ENCODE results near the gene ZNF593OS.

ZNF593OS gene

DNA sequence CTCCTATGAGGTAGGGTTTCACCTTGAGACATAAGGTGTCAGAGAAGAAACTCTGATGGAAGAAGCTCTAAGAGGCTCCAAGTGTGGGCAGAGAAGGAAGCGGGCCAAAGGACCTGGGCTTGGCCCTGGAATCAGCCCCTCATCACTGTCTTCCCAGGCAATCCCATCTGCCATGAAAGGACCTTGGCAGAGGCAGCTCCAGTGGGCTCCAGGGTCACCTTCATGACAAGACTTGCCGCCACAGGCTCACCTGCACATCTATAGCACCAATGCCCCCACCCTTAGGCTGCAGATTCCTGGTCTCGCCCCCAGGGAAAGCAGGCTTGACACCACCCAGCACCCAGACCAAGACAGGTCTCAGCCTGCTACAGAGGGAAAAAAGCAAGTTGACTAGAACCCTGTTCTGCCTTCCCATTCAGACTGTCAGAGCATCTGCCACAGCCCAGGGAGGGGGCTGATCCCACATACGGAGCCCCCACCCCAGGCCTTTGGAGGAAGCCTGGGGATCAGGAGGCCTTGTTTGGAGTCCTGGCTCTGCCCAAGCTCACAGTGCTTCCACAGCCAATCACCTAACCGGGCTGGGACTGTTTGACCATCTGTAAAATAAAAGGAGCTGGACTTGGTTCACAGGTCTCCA lies 13.2 kb downstream of the ZNF593OS start:
- DNase-seq, result no peak

DNA sequence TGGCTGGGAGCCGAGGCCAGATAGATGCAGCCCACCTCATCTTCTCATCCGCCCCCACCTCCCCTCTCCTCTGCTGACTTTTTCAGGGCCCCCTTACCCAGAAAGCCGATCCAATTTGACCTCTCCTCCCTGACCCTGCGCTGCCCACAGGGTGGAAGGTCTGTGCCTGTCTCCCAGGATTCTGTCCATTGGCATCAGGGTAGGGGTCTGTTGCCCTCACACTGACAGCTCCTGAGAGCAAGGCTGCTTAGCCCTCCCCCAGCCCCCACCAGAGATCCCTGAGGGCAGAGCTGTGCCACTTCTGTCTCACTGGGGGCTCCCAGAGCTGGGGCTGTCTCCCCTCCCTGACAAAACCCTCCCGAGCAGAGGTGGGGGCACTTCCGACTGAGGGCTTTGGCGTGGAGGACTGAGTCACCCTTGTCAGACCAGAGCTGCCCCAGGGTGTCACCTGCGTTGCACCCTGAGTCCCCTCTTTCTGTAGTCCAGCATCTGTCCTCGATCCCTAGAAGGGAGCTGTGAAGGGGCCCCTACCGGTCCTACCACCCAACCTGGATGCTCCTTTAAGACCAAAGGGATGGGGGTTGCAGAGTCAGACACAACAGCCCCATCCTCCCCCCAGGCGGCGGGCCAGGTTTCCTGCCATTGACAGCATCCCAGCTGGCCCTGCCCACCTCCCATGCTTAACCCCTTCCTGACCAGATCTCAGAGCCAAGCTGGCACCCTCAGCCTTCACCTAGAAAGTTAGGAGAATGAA lies 15.2 kb downstream of the ZNF593OS start:
- DNase-seq, result no peak

DNA sequence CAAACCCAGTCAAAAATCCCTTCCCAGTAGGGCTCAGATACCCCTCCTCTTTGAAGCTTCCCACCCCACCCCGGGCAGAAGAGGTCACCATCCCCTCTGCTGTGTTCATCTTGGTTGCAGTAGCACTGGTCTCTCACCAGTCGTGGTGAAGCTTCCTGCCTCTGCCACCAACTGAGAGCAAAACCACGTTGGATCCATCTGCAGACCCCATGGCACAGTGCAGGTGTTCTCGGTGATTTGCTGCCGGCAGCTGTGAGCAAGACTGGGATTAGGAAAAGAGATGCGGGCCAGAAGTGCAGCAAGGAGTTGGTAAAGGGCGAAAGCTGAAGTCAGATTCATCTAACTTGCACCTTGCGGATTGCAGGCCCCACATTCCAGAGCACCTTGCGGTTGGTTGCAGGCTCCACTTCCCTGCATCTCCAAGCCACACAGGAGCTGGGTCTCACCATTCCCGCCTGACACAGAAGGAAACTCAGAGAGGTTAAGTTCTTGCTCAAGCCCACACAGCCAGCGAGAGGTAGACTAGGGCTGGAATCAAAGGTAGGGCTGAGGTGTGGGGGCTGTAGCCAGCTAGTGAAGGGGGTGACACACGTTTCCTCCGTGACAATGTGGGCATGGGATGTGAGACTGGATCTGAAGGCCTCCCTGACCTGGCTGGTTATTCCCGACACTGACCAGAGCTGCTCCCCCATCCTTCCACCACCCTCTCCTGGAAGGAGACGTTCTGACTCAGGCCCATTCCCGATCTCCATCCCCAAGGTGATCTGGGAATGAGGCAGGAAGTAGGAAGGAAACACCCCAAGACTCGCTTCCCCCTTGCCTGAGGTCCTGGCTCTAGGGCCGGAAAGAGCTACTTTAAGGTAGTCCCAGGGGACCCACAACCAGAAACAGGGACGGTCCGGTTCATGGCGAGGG lies 16.0 kb downstream of the ZNF593OS start:
- DNase-seq, result no peak

DNA sequence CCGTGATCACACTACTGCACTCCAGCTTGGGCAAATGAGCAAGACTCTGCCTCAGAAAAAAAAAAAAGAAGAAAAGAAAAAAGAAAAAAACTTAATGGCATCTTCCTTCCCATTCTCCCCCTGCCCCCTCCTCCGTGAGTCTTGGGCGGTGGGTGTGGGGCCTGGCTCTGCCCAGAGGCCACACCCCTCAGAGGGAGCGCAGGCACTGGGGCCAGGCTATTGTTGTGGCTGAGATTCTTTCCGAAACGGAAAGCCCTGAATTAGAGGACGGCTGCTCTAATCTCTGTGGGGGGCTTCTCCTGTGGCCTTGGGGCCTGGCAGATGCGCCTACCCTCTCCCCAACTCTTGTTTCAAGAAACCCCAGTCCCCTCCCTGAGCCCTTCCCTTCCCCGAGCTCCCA lies 16.9 kb downstream of the ZNF593OS start:
- DNase-seq, result no peak

DNA sequence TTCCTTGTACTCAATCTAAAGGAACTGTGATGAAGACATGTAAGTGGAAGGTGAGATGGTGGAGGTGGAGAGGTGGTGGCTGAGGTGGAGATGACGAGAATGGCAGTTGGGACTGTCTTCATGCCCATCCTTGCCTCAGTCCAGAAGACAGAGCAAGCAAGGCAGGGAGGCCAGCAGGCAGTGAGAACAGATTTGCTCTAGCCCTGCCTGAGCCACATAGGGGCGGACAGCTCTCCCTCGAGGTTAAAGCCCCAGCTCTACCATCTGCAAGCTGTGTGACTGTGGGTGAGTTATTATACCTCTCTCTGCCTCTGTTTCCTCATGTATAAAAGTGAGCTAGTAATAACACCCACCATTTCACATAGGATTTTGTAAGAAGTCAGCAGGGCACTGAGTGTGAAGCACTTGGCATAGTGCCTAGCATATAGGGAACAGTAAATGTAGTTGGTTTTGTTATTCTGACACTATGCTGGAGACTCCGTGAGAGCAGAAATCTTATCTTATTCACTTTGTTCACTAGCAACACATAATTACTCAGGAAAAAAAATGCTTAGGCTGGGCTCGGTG lies 17.6 kb downstream of the ZNF593OS start:
- DNase-seq, result no peak

DNA sequence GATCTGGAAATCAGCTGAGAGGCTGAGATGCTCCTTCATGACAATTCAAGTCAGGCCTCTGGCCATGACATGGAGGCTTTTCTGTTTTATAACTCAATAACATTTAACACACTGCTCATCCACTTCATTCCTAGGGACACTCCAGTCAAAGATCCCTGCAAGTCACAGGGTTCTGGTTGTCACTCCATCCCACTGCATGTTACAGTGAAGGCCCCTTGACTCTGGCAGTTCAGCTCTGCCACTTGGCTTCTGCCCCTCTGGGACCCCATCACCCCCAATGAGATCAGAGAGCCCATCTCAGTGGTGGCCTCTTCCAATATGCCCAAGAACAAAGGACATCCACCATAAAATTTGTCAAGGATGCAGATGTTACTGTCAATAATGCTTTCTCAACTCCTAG lies 22.7 kb downstream of the ZNF593OS start:
- DNase-seq, result no peak

DNA sequence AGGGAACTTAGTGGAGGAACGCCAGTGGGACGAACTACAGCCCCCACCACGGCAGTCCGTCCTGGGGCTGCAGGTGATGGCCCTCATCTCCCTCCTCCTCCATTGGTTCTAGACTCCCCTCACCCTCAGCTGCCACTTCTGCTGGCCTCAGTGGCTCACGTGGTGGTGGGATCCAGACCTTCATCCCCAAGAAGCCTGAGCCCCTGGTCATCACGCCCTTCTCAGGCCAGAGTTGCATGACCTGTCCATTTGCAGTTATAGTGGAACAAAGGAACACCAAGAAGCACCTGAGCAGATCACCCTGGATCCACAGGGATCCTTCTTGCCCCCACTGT lies 25.7 kb downstream of the ZNF593OS start:
- DNase-seq, result no peak

DNA sequence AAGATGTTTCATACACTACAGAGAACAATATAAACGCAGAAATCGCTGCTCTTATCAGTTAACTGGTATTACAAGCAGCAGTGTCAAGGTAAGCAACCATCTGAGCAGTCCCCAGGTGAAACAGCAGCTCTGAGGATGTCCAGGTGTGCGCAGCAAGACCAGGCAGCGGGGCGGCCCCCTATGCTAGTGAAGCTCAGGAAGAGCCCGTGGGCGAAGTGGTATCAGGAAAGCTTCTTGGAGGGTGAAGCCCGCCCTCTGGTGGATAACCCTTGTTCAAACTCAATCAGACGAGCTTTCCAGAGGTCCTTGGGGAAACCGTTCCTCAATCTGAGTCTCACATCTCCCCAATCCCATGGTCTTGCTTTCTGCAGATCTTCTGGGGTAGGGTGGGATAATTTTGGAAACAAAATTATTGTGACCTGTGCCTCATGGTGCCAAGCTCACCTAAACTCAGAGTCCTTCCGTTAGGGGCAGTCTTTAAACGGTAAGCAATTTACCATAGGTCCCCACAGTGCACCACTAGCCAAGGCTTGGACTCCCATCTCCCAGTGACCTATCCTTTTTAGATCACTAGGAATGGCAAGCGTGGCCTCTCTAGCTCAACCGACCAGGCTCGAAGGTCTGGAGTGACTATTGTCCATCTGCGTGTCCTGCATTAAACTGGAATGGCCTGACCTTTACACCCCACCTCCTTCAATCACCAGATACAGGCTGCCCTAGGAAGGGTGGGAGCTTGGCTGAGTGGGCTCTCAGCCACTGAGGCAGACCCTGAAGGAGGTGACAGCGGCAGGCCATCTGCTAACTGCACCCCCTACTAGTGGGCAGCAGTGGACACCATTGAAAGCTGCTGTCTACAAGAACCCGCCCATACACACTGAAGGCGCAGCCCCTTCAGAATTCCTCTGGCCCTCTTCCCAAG lies 26.3 kb downstream of the ZNF593OS start:
- peak; percentile 67 for DNase-seq

DNA sequence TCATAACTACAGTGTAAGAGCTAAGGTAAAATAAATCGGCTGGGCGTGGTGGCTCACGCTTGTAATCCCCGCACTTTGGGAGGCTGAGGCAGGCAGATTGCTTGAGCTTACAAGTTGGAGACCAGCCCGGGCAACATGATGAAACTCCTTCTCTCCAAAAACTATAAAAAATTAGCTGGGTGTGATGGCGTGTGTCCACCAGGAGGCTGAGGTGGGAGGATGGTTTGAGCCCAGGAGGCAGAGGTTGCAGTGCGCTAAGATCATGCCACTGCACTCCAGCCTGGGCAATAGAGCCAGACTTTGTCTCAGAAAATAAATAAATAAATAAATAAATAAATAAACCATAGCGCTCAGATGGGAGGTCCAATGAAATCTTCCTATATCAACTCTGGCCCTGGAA lies 29.5 kb downstream of the ZNF593OS start:
- DNase-seq, result no peak

DNA sequence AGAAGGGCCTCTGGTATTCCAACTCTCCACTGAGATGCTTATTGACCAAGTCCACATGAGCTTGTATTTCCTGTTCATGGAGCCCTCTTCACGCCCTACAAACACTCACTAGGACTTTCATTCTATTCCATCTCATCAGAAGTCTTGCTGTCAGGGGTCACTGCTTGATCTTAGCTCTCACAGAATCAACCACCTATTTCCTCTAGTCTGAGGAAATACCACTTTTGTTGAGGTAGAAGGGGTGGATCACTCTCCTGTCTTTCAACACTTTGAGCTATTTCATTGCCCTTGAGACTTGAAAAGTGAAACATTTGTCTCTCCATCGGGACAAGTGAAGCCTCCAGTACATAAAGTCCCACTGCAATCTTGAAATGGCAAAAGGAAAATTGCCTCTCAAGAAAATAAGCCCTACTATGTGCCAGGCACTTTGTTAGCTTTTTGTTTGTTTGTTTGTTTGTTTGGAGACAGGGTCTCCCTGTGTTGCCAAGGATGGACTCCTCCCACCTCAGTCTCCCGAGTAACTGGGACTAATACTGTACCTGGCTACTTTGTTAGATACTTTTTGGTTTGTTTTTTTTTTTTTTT lies 32.6 kb downstream of the ZNF593OS start:
- no peak for DNase-seq

DNA sequence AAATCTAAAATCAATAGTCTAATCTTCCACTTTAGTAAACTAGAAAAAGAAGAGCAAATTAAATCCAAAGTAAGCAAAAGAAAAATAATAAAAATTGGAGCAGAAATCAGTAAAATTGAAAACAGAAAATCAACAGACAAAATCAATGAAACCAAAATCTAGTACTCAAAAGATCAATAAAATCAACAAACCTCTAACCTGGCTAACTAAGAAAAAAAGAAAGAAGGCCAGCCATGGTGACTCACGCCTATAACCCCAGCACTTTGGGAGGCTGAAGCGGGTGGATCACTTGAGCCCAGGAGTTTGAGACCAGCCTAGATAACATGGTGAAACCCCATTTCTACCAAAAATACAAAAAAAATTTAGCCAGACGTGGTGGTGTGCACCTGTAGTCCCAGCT lies 37.2 kb downstream of the ZNF593OS start:
- no peak for DNase-seq

DNA sequence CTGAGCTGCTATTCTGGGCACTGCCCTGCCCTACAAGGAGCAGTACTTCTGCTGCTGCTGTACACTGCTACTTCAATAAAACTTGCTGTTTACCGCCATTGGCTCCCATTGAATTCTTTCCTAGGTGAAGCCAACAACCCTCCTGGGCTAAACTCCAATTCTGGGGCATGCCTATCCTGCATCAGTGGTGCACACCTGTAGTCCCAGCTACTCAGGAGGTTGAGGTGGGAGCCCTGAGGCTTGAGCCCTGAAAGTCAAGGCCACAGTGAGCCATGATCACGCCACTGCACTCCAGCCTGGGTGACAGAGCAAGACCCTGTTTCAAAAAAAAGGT lies 38.8 kb downstream of the ZNF593OS start:
- no peak for DNase-seq

DNA sequence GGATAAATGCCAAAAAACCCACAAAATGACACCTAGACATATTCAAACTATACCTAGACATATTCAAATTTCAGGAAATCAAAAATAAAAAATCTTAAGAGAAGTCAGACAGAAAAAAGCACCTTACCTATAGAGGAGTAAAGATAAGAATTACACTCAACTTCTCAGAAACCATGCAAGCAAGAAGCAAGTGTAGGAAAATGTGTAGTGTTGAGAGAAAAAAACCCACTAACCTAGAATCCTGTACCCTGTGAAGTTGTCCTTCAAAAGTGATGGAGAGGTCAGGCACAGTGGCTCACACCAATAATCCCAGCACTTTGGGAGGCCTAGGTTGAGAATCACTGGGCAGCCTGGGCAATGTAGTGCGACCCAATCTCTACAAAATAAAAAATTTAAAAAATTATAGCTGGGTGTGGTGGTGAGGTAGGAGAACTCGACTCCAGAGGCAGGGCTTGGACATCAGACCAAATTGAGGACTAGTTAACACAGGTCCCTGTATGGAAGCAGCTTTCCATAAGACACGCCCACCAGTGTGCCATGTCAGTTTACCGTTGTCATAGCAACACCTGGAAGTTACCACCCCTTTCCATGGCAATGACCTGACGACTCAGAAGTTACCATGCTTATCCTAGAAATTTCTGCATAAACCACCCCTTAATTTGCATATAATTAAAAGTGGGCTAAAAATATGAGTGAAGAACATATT lies 39.4 kb downstream of the ZNF593OS start:
- no peak for DNase-seq

DNA sequence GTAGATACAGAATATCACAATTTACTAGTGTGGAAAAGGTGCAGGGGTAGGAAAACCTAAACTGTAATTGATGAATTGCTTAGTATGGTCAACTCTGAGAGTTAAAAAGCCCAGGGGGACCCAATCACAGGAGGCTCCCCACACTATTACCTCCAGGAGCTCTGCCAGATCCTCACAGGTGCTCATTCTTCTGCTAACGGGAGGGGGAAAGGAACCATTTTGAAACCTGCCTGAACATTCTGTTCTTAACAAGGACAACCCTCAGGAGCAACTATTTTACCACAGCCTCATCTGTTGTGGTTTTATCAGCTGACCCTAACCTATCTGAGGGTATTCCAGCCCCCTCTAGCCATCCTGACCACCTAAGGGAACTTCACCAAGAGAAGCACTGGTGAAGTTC lies 40.9 kb downstream of the ZNF593OS start:
- no peak for DNase-seq

DNA sequence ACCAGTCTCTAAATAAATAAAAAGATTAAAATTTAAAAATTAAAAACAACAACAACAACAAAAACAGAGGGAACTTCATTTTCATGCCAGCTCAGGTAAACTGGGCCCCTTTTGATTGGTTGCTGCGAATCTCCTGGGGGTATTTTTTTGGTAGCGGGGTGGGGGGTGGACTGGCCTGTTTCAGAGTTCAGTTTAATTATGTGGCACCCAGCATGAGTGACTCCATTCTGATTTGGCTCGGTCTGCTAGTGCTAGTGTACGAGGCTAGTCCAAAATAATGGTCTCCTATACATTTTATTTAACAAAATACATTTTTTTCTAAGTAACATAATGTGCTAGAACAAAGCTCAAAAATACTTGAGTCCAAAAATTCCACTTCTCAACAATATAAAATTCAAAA lies 41.9 kb downstream of the ZNF593OS start:
- no peak for DNase-seq

DNA sequence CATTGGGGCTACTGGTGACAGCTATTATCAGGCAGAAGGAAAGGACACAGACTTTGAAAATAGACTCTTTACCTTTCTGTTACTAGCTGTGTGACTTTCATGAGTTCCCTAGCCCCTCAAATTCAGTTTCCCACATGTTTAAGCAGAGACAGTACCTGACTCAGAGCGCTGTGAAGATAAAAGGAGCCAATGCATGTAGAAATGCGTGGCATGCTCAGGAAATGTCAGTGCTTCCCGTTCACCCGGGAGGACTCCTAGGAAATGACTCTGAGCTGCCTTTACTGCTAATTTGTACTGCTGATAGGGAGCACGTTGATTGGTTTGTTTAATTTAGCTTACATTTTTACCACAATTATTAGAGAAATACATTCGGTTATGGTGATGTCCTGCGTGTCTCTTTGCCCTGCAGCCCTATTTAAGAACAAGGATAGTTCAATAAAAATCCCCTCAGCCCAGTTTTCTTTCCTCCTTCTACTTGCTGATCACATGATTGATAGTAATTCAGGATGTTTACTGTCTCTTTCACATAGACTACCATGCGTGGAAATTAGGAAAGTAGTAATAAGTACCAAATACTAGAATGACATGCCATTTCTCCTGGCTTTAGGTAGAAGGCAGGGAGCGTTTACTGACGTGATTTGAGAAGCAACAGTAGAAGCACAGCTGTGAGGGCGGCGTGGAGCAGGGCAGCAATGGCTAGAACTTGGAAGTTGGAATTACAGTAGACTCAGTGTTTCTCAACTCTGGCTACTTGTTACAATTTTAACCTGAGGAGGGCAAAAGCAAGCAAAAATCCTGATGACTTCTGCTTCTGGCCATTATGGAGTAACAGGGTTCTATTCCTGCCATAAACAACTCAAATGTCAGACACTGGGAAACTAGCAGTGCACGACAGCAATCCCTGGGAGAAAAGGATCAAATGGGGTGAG lies 44.1 kb downstream of the ZNF593OS start:
- DNase-seq, result no peak

DNA sequence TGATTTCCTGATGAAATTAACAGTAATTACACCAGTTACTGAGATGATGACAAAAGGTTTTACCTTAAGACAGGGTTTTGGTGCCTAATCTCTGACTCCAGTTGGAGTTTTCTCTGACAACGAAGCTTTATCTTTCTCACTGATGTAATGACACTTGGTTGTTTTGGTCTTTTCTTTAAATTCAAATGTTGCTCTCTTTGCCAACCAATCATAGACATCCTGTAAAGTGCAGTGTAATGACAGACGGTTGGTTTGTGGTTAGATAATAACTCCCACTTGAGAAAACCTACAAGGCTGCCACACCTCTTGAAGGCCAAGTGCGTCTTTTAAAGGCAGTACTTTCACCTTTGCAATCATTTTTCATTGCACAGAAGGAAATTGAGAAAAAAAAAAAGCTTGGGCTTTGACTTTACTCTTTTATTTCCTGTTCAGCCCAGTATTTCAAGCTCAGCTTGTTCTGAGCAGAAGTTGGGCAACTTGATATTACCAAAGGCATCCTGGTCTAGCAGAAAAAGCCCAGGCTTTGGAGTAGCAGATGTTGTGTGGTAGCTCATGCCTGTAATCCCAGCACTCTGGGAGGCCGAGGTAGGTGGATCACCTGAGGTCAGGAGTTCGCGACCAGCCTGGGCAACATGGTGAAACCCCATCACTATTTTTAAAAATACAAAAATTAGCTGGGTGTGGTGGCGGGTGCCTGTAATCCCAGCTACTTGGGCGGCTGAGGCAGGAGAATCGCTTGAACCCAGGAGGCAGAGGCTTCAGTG lies 45.1 kb downstream of the ZNF593OS start:
- peak; percentile 9 for DNase-seq

DNA sequence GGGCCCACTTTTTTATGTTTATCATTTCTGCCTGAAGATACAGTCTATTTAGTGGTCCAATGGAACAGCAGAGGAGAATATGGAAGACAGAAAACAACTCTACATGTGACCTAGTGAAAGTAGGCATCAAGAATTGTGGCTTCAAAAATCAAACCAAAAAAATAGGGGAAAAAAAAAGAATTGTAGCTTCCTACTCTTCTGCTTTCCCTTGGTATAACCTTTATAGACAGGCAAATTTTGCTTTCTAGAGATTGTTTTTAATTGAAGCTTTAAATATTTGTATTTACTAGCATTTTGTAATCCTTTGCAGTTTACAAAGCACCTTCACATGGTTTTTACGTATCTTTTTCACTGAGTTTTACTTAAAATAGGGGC lies 45.7 kb downstream of the ZNF593OS start:
- DNase-seq, result no peak

DNA sequence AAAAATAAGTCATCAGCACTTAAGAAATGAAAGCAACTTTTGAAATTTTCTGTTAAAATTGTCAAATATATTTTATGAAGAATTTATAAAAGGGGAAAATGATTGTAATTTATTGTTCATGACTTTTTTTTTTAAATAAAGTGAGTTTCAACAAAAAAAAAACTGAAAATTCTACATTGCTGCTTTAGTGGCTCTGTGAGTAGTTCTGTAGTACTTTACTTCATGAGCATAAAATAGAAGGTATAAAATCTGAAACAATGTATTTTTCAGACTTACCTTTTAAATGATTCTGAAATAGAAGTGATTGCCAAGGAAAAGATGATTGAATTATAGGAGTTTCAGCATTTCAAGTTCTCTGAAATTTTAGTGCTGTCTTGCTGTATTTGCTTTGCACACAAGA lies 46.2 kb downstream of the ZNF593OS start:
- DNase-seq, result no peak

All from NCI-H748 treated with DMSO at 0.1 percent for 48 hours (cell line).